Daoy (cell line): ENCODE data around the gene NT5C3A. TPM values are rescaled to one million over a fixed set of nuclear protein-coding genes. Genes with fewer than 3 reads are reported as not detected.
"Not testable (repeated sequence)": the region's sequence is repeated elsewhere in the genome, so short reads cannot be mapped to it uniquely, and the experiment has no call there.

Source experiments
- DNase-seq: peaks from one replicate; pipeline ENCODE4 v3.0.0-alpha.2; 2015; ENCODE audit warnings: low read depth
- total RNA-seq: library from RNA; depleted of rRNA; stranded (reverse); fragments of >200 nt; shearing (Covaris generic); gene quantifications from 2 replicates; pipeline ENCODE4 v1.2.3, GENCODE V29; 2014; rRNA removed

NT5C3A gene
- 64.4 and 66.6 TPM in 2 replicates for total RNA-seq

GRCh38 chr7:33062023-33062781 lies at the start of gene NT5C3A:
TSS of gene NT5C3A (minus strand) at chr7:33062776. CDS start at chr7:33062705, 71 bp downstream.
- peak; percentile 61 for DNase-seq

GRCh38 chr7:33111614-33112013 lies 49.0 kb upstream of the NT5C3A start:
- no peak for DNase-seq

GRCh38 chr7:33109758-33110238 lies 47.2 kb upstream of the NT5C3A start:
- DNase-seq, result peak; percentile 70

- peak; percentile 91 for DNase-seq
Measured at GRCh38 chr7:33109005-33109757, 46.6 kb upstream of the NT5C3A start, which contains the start of gene RP9. TSS of gene RP9 (minus strand) at chr7:33109404. CDS start at chr7:33109372, 32 bp downstream.

- DNase-seq, result peak; percentile 37
Measured at GRCh38 chr7:33108554-33109004, 46.0 kb upstream of the NT5C3A start.

- DNase-seq, result peak; percentile 55
Measured at GRCh38 chr7:33107136-33108066, 44.8 kb upstream of the NT5C3A start.

- no peak for DNase-seq
Measured at GRCh38 chr7:33101906-33102305, 39.3 kb upstream of the NT5C3A start.

- DNase-seq, result no peak
Measured at GRCh38 chr7:33100770-33101169, 38.2 kb upstream of the NT5C3A start.

GRCh38 chr7:33099154-33099940 lies 36.8 kb upstream of the NT5C3A start:
- DNase-seq, result no peak

GRCh38 chr7:33094745-33095275 lies 32.2 kb upstream of the NT5C3A start:
- DNase-seq, result not testable (repeated sequence)

GRCh38 chr7:33093266-33093665 lies 30.7 kb upstream of the NT5C3A start:
- no peak for DNase-seq

- no peak for DNase-seq
Measured at GRCh38 chr7:33091641-33092191, 29.1 kb upstream of the NT5C3A start.

- peak; percentile 14 for DNase-seq
Measured at GRCh38 chr7:33091111-33091531, 28.5 kb upstream of the NT5C3A start.

- no peak for DNase-seq
Measured at GRCh38 chr7:33089142-33089541, 26.6 kb upstream of the NT5C3A start.

- no peak for DNase-seq
Measured at GRCh38 chr7:33087858-33088257, 25.3 kb upstream of the NT5C3A start.

GRCh38 chr7:33087356-33087755 lies 24.8 kb upstream of the NT5C3A start:
- DNase-seq, result no peak

- DNase-seq, result no peak
Measured at GRCh38 chr7:33079763-33080690, 17.5 kb upstream of the NT5C3A start.

- no peak for DNase-seq
Measured at GRCh38 chr7:33079096-33079495, 16.5 kb upstream of the NT5C3A start.

GRCh38 chr7:33076737-33077136 lies 14.2 kb upstream of the NT5C3A start:
- DNase-seq, result peak; percentile 27
